GM06990 (cell line): Measurements from ENCODE around the gene SCARF1.

ENCODE experiments used
- DNase-seq: peaks from one replicate; pipeline ENCODE4 v3.0.0-alpha.2; 2011; ENCODE audit not compliant: insufficient read length; ENCODE audit errors: extremely low read depth
- H3K27me3 ChIP-seq: replicated peaks from 2 replicates; pipeline ENCODE4 v1.6.0; 2011; ENCODE audit warnings: low read length; ENCODE audit not compliant: control insufficient read depth, insufficient read depth
- H3K36me3 ChIP-seq: 2 replicates; pipeline ENCODE4 v1.5.1; 2011; ENCODE audit warnings: low read length; ENCODE audit not compliant: control insufficient read depth, insufficient read depth
- H3K4me3 ChIP-seq: replicated peaks from 2 replicates; pipeline ENCODE4 v1.5.1; 2011; ENCODE audit warnings: low read depth, mild to moderate bottlenecking, control low read depth, low read length
- TF ChIP-seq, protein P1 (sequence below): IDR thresholded peaks from 2 replicates; pipeline ENCODE4 v1.5.1; 2011; ENCODE audit warnings: low read length, control low read depth, mild to moderate bottlenecking, inconsistent platforms; ENCODE audit not compliant: insufficient read depth, poor library complexity, severe bottlenecking

The SCARF1 gene

DNA sequence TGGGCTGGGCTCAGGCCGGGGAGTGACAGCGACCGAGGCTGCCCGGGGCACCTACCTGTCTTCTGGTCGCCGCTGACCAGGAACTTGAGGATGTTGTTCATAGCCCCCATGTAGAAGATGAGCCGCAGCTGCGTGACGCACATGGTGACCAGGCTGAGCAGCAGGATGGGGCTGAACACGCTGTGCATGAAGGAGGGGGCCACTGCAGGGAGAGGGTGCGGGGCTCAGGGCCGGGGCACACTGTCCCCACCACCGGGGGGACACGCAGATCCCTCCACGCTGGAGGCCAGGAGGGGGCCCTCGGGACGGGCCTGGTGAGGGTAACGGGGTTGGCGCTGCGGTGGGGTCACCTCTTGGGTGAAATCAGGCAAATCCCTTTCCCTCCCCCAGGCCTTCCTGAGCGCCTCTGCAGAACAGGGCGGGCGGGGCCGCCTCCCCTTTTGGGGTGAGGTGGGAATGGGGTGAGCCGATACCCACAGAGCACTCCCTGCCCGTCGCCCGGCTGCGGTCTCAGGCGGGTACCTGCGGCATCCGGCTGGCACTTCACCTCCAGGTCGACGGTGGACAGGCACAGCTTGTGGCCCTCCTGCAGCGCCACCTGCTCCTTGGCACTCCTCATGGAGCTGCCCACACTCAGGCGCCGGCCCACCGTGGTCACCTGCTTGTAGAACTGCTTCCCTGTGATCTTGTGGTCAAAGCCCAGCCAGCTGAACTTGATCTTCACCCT, 54.6 kb downstream of the SCARF1 start:
- peaks cover 19% of the 10 kb centered on the region for H3K36me3 ChIP-seq
- H3K4me3 ChIP-seq: no peak overlapping the region
- TF ChIP-seq, protein P1, sequence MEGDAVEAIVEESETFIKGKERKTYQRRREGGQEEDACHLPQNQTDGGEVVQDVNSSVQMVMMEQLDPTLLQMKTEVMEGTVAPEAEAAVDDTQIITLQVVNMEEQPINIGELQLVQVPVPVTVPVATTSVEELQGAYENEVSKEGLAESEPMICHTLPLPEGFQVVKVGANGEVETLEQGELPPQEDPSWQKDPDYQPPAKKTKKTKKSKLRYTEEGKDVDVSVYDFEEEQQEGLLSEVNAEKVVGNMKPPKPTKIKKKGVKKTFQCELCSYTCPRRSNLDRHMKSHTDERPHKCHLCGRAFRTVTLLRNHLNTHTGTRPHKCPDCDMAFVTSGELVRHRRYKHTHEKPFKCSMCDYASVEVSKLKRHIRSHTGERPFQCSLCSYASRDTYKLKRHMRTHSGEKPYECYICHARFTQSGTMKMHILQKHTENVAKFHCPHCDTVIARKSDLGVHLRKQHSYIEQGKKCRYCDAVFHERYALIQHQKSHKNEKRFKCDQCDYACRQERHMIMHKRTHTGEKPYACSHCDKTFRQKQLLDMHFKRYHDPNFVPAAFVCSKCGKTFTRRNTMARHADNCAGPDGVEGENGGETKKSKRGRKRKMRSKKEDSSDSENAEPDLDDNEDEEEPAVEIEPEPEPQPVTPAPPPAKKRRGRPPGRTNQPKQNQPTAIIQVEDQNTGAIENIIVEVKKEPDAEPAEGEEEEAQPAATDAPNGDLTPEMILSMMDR: no peak
- no peak for DNase-seq
- no peaks in the 10 kb centered on the region for H3K27me3 ChIP-seq

DNA sequence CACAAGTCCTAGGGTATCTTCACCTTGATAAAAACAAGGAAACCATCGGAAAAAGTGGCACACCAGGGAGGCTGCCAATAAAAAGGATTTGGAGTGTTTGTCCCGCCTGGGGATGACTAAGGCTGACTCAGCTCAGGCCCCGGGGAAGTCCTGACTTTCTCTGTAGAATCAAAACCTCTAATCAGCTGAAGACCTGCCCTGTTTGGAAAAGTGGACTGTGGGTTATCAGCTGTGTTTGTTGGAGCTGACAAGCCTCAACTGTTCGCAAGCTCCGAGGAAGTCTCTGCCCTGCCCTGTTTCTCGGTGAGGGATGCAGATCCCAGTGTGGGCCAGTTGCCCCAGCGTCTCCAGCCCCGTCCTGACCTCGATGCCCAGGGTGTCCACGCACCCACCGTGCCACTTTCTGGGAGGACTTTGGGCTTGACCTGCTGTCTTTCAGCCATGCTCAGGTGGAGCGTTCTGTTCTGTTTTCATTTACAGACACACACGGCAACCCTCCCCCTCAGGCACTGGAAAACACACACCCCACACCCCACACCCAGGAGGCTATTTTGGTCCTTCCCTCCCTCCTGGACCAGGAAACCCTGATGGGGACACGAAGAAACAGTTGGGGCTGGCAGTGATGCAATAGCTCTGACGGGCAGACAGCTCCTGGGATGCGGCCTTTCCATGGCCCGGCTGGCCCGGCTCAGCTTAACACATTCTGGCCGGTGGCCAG, 55.3 kb downstream of the SCARF1 start:
- no peak for DNase-seq
- TF ChIP-seq, protein P1: no peak
- Histone ChIP-seq H3K36me3 (peaks cover 19% of the 10 kb centered on the region), H3K27me3 (no peaks in the 10 kb centered on the region), H3K4me3 (no peak overlapping the region)

DNA sequence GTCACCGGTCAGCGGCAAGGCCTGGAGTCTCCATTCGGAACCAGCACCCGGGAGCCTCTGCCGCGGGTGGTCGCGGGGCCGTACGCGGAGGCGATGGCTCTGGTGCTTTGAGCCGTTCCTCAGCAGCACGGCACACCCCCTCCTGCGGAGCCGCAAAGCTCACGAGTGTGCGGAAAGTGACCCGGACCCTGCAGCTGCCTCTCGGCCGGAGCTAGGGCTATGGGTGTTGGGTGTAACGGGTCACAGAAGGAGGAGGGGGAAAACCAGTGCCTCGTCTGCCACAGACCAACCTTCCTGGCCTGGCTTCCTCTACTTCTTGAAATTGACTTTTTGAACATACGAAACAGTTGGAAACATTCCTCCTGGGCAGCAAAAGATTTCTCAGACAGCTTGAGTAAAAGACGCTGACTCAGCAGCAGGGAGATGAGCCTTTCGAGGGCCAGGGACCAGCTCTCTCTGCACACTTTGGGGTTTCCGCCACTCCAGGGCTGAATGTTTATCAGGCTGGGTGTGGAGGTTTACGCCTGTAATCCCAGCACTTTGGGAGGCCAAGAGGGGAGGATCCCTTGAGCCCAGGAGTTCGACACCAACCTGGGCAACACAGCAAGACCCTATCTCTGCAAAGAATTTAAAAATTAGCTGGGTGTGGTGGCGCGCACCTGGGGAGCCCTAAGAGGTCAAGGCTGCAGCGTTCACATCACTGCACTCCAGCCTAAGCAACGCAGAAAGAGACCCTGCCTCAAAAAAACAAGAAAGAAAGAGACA, 56.5 kb downstream of the SCARF1 start:
- no peak for DNase-seq
- Histone ChIP-seq H3K4me3 (no peak overlapping the region), H3K27me3 (no peaks in the 10 kb centered on the region), H3K36me3 (peaks cover 22% of the 10 kb centered on the region)
- TF ChIP-seq, protein P1: no peak

DNA sequence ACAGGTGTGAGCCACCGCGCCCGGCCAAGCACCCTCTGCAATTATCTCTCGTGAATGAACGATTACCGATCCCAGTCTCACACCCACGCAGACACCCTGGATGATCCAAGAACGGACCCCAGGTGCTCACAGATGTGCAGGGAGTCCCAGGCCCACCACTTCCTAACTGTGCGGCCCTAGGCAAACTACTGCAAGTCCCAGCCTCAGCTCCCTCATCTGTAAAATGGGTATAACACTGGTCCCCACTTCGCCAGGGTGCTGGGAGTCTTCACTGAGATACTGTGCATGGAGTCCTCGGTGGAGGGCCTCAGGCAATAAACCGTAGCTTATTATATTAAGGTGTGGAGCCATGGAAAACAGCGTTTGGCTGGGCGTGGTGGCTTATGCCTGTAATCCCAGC, 61.4 kb downstream of the SCARF1 start:
- peaks cover 28% of the 10 kb centered on the region for H3K36me3 ChIP-seq
- no peak overlapping the region for H3K4me3 ChIP-seq
- DNase-seq: no peak
- no peaks in the 10 kb centered on the region for H3K27me3 ChIP-seq
- TF ChIP-seq, protein P1: no peak
